PC-3 (cell line): ENCODE results near the gene EXD3. TPM values are rescaled to one million over a fixed set of nuclear protein-coding genes. Genes with fewer than 3 reads are reported as not detected.
A peak's percentile ranks its signal among the peaks of the same experiment; 100 is the strongest.

Experiments used
- ATAC-seq: fragments of 200-7000 bp; cut with Tn5 transposase; 2 replicates; pipeline ENCODE4 v1.9.1; 2020; ENCODE audit warnings: mild to moderate bottlenecking, moderate library complexity
- BruUV-seq: library from RNA; stranded (reverse); fragments of 400-500 nt; replicated peaks from 2 replicates; lab custom pipeline; 2021; lab: Mats Ljungman, UMichigan
- CTCF ChIA-PET: fragments of 300-600 bp; sonication (Branson Sonifier 250); formaldehyde crosslinking; loops from one replicate; lab custom pipeline; 2022; ENCODE audit warnings: antibody characterized with exemption; lab: Charles Lee
- POLR2A ChIA-PET: fragments of 300-600 bp; sonication (Branson Sonifier 250); formaldehyde crosslinking; loops from one replicate; lab custom pipeline; 2022; ENCODE audit warnings: antibody characterized with exemption; ENCODE audit not compliant: unreplicated experiment; lab: Charles Lee
- DNase-seq: peaks from one replicate; pipeline ENCODE4 v3.0.0-alpha.2; 2015
- H2AFZ ChIP-seq: fragments of 300-600 bp; sonication (generic); 2 replicates; pipeline ENCODE4 v1.6.0; 2016; ENCODE audit warnings: antibody characterized with exemption, low read length
- H3F3A ChIP-seq: fragments of 300-600 bp; sonication (generic); one replicate; pipeline ENCODE4 v1.6.0; 2017; ENCODE audit warnings: antibody characterized with exemption, low read length, control low read depth, mild to moderate bottlenecking; ENCODE audit not compliant: unreplicated experiment
- H3K27ac ChIP-seq: fragments of 300-600 bp; sonication (generic); 2 replicates; pipeline ENCODE4 v1.5.1; 2016; ENCODE audit warnings: mild to moderate bottlenecking, low read length
- H3K27me3 ChIP-seq: fragments of 300-600 bp; sonication (generic); 2 replicates; pipeline ENCODE4 v1.6.1; 2016; ENCODE audit warnings: low read length, mixed read lengths
- H3K36me3 ChIP-seq: fragments of 300-600 bp; sonication (generic); 2 replicates; pipeline ENCODE4 v1.6.1; 2016; ENCODE audit warnings: low read depth, mixed run types, low read length, mixed read lengths
- H3K4me1 ChIP-seq: fragments of 300-600 bp; sonication (generic); 2 replicates; pipeline ENCODE4 v1.5.1; 2016; ENCODE audit warnings: low read length; ENCODE audit not compliant: insufficient read depth
- H3K4me2 ChIP-seq: fragments of 300-600 bp; sonication (generic); 2 replicates; pipeline ENCODE4 v1.6.0; 2016; ENCODE audit warnings: low read length
- H3K4me3 ChIP-seq: fragments of 300-600 bp; sonication (generic); 2 replicates; pipeline ENCODE4 v1.5.1; 2016; ENCODE audit warnings: mild to moderate bottlenecking, low read length, mixed read lengths
- H3K79me2 ChIP-seq: fragments of 300-600 bp; sonication (generic); 2 replicates; pipeline ENCODE4 v1.6.1; 2017; ENCODE audit warnings: low read length, mixed read lengths
- H3K9ac ChIP-seq: fragments of 300-600 bp; sonication (generic); 2 replicates; pipeline ENCODE4 v1.6.0; 2016; ENCODE audit warnings: mild to moderate bottlenecking, low read length
- H3K9me2 ChIP-seq: fragments of 300-600 bp; sonication (generic); replicated peaks from 2 replicates; pipeline ENCODE4 v1.6.1; 2016; ENCODE audit warnings: mixed run types, low read length, mixed read lengths
- H3K9me3 ChIP-seq: fragments of 300-600 bp; sonication (generic); 2 replicates; pipeline ENCODE4 v1.6.1; 2016; ENCODE audit warnings: low read length, mixed read lengths
- H4K20me1 ChIP-seq: fragments of 300-600 bp; sonication (generic); 2 replicates; pipeline ENCODE4 v1.6.1; 2016; ENCODE audit warnings: low read length, mixed read lengths
- CTCF ChIP-seq: fragments of 300-600 bp; sonication (generic); conservative IDR thresholded peaks from 2 replicates; pipeline ENCODE4 v1.5.1; 2017; ENCODE audit warnings: antibody characterized with exemption, low read depth, mild to moderate bottlenecking, low read length
- EZH2 ChIP-seq: fragments of 300-600 bp; sonication (generic); IDR thresholded peaks from one replicate; pipeline ENCODE4 v1.6.1; 2017; ENCODE audit warnings: antibody characterized with exemption, mild to moderate bottlenecking, low read length; ENCODE audit not compliant: unreplicated experiment
- EZH2phosphoT487 ChIP-seq: fragments of 300-600 bp; sonication (generic); IDR thresholded peaks from 2 replicates; pipeline ENCODE4 v1.6.1; 2018; ENCODE audit warnings: mild to moderate bottlenecking, antibody characterized with exemption, low read length, borderline replicate concordance
- intact Hi-C: fragments of 100-400 bp; cut with micrococcal nuclease; formaldehyde crosslinking; loops from 2 replicates; pipeline ENCODE4 v1.9.0; 2023
- total RNA-seq: library from RNA; depleted of rRNA; stranded (reverse); fragments of >200 nt; gene quantifications from 2 replicates; pipeline ENCODE4 v1.2.3, GENCODE V29; 2014

The EXD3 gene
- total RNA-seq, 1 experiment from 2014 or later: 1.9 TPM

GRCh38 chr9:137294091-137294680, 128.8 kb downstream of the EXD3 start:
- Histone ChIP-seq H3K36me3 (no peaks in the 10 kb centered on the region), H3K27me3 (no peaks in the 10 kb centered on the region), H3F3A (no peaks in the 10 kb centered on the region), H3K4me2 (peak overlapping the region; percentile 77), H2AFZ (peak overlapping the region; percentile 89), H3K4me1 (peaks cover 7% of the 10 kb centered on the region; the same call in 1 of the 2 replicates), H3K27ac (no peak overlapping the region), H3K79me2 (no peaks in the 10 kb centered on the region), H3K9ac (no peak overlapping the region; the same call in 1 of the 2 replicates), H3K4me3 (peak overlapping the region; percentile 55), H4K20me1 (0 out of 2 replicates have a peak, but pooled peaks cover 1% of the 10 kb centered on the region), H3K9me3 (no peaks in the 10 kb centered on the region), H3K9me2 (no peaks in the 10 kb centered on the region)
- peak; percentile 75 for ATAC-seq
- peak; percentile 74 for DNase-seq
- intact Hi-C loops: no loop called here
- ChIA-PET POLR2A (interaction anchor here (0.6 kb wide), 1 partner anchor 50 kb away, joined by 3 read pairs; no protein-coding TSS in a partner anchor), CTCF (interaction anchor here (0.6 kb wide), 2 partner anchors 22 to 129 kb away, joined by 3 to 4 read pairs; partner anchors contain the start of genes EXD3 and NOXA1)
- BruUV-seq: TSS peak; percentile 96
- TF ChIP-seq CTCF (no peak), EZH2phosphoT487 (no peak), EZH2 (no peak)

- Histone ChIP-seq H3K36me3 (no peaks in the 10 kb centered on the region), H4K20me1 (no peaks in the 10 kb centered on the region), H3K4me2 (peak overlapping the region; percentile 77), H2AFZ (peak overlapping the region; percentile 89), H3K27me3 (no peaks in the 10 kb centered on the region), H3K9me2 (no peaks in the 10 kb centered on the region), H3K9ac (no peak overlapping the region; the same call in 1 of the 2 replicates), H3K4me1 (peaks cover 7% of the 10 kb centered on the region; the same call in 1 of the 2 replicates), H3K9me3 (no peaks in the 10 kb centered on the region), H3K79me2 (no peaks in the 10 kb centered on the region), H3K27ac (no peak overlapping the region), H3F3A (no peaks in the 10 kb centered on the region), H3K4me3 (peak overlapping the region; percentile 55)
- peak; percentile 34 for ATAC-seq
- DNase-seq: peak; percentile 5
- CTCF ChIA-PET: interaction anchor here (0.6 kb wide), 3 partner anchors 23 to 164 kb away, joined by 3 to 4 read pairs (median 3); partner anchors contain the start of genes EXD3 and NOXA1
- intact Hi-C loops: no loop called here
- TF ChIP-seq EZH2phosphoT487: no peak
- TF ChIP-seq CTCF: no peak
- BruUV-seq: TSS peak; percentile 37
- POLR2A ChIA-PET: interaction anchor here (0.6 kb wide), 1 partner anchor 50 kb away, joined by 3 read pairs; no protein-coding TSS in a partner anchor
Observed at GRCh38 chr9:137293482-137294090, 129.4 kb downstream of the EXD3 start.
